Ureter (tissue), 1 donor: ENCODE measurements around the gene MUC2. TPM values are rescaled to one million over a fixed set of nuclear protein-coding genes. Genes with fewer than 3 reads are reported as not detected.

ENCODE experiments used
- DNase-seq: peaks from one replicate; pipeline ENCODE4 v3.0.0-alpha.2; 2020; ENCODE audit warnings: low spot score
- total RNA-seq: library from RNA; stranded (reverse); gene quantifications from one replicate; pipeline ENCODE4 v1.2.4, GENCODE V29; 2023
- donor health status: DM: yes; HTN: yes; CAD: no.

The MUC2 gene
- total RNA-seq, 1 donor from 2014 or later: 0.39 TPM

DNA sequence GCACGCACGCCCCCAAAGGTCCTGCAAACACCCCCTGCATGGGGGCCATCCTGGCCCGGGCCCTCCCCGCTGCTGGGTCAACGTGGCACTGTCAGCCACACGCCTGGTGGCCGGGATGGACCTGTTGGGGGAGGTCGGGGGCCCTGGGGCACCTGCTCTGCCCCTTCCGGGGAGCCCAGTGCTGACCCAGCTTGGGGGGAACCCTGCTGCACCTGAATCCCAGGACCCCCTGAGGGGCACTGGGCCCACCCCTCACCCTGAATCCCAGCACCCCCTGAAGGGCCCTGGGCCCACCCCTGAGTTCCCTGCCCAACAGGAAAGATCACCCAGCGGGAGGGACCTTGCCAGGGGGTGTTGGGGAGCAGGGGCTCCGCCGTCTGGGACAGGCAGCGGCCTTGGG lies 37.7 kb upstream of the MUC2 start:
- DNase-seq: no peak

DNA sequence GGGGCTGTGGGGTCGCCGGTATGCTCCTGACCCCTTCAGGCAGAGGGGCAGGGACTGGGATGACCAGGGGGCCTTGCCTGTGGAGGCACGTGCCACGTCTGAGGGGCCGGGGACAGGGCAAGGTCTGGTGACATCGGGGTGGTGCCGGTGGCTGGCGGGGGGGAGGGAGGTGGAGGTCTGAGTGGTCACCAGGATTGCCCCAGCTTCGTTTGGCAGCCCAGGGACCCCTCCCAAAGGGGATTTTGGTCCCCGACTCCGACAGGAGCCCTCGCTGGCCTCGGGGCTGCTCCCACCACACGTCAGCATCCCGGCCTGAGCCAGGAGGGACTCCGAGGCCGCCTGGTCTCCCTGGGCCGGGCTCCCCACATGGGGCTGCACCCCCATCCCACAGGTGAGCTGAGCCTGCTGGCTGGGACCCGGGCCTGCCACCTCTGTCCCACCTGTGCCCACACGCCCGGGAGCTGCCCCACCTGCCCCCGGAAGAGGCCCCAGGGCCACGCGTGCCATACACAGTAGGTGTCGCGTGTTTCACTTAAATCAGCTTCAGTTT lies 37.1 kb upstream of the MUC2 start:
- no peak for DNase-seq

DNA sequence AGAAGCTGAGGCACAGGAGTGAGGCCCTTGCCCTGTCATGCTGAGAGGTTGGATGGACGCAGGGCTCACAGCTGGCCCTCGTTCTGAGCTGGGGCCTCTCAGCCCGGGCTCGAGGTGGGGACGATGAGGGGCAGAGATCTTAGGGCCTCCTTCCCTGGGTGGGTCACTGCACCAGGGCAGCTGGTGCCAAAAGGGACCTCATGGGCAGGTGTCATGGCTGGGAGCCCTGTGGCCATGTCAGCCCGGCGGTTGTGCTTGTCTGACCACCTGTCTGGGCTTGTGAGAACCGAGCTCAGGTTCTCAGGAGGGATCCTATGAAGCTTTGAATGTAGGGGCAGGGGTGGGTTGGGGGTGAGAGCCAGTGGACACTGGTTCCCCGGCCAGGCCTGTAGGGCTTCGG lies 36.3 kb upstream of the MUC2 start:
- DNase-seq: no peak

DNA sequence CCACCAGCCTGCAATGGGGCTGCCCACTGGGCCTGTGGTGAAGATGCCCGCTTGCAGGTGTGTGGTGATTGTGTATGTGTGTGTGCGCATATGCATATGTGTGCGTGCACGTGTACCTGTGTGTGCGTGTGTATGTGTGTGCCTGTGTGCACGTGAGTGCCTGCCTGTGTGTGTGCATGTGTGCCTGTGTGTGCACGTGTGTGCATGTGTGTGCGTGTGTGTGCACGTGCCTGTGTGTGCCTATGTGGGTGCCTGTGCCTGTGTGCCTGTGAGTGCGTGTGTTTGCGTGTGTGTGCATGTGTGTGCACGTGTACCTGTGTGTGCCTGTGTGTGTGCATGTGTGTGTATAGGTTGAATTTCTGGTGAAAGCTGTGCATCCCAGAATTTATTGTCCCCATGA lies 35.8 kb upstream of the MUC2 start:
- no peak for DNase-seq

DNA sequence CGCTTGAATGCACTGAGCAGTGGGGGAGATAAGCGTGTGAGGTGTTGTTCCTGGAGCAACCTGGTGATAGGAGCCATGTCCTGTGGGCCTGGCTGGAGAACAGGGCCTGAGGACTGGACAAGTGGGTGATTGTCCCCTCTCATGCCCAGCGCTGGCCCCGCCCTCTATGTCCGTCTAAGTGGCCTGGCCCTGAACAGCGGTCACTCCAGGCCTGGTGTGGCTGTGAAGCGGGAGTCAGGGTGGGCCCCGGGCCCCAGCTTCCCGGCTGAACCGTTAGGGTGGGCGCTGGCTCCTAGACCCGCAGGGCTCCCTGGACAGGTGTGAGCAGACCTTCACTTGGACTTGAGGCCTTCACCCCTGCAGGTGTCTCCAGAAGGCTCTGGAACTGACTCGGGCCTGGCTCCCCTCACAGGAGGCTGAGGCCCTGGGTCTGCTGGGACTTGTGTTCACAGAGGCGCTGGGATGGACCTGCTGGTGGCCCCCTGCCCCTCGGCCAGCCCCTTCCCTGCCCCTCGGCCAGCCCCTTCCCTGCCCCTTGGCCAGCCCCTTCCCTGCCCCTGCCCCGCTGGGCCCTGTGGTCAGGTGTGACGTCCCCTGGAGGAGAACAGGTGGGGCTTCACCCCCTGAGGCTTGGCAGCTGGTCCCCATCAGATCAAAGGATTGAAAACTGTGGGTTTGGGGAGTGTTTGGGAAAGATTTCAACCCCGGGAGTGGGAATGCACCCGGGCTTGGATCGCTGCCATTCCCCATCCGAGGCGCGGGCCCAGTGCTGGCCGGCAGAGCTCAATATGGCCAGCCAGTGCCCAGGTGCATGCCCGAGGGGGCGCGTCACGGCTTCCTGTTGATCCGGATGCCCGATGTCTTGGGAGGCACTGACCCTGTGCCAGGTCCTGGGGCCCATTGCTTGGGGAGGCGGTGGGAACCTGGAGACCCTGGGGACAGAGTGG lies 34.9 kb upstream of the MUC2 start:
- no peak for DNase-seq

DNA sequence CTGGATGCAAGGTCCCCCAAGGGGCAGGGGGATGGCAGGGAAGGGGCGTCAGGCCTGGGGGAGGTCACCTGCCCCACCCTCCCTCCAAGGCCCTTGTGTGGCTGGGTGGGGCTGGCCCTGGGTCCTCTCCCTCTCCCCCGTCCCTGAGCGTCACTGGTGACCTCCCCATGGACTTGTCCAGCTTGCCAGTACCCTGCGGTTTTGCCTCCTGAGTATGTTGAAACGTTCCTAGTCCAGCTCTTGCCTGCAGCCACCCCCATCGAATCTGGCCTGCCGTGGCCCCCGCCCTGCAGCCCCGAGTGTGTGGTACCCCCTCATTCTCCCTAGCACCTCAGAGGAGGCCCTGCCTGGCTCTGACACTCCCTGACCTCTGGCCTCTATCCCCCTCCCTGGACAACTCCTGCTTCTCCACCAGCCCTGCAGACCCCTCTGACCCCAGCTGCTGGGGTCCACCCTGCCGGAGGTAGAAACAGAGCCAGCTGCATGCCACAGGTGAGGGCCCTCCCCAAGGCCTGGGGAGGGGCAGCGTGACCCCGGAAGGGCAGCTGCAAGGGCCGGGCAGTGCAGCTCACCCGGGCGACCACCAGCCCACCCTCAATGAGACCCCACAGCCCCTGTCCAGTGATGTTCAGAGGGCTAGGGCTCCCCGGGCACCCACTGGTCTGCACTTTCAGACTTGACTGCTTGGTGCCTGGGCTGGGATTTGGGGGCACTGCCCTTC lies 34.1 kb upstream of the MUC2 start:
- DNase-seq: no peak

DNA sequence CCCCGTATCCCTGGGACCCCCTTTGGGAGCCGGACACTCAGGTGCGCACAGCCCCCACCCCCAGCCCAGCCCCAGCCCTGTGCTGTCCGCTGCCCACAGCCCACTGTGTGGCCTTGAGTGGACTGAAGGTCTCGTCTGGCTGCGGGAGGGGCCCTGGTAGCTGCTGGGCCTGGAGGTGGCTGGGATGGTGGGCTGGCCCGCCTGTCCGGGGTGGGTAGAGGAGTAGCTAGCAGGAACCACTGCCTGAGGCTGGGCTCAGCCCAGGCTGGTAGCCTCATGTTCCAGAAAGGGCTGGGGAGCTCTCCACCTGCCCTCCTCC lies 33.6 kb upstream of the MUC2 start:
- DNase-seq: no peak

DNA sequence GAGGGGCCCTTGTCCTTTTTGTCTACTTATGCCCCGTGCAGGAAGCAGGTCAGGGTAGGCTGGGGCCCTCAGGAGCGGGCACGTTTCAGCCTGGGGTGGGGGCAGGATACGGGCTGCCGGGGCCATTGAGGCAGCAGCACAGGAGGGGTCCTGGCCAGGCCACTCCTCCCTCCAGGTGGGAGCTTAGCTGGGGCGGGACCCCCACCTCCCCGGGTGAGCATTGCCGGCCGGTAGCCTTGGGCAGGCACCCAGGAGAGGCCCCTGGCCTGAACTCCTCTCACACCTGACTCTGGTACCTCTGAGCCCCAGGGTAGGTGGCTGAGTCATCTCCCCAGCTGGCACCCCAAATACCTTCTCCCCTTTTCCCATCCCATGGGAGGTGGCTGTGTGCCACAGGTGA lies 33.2 kb upstream of the MUC2 start:
- DNase-seq: no peak

DNA sequence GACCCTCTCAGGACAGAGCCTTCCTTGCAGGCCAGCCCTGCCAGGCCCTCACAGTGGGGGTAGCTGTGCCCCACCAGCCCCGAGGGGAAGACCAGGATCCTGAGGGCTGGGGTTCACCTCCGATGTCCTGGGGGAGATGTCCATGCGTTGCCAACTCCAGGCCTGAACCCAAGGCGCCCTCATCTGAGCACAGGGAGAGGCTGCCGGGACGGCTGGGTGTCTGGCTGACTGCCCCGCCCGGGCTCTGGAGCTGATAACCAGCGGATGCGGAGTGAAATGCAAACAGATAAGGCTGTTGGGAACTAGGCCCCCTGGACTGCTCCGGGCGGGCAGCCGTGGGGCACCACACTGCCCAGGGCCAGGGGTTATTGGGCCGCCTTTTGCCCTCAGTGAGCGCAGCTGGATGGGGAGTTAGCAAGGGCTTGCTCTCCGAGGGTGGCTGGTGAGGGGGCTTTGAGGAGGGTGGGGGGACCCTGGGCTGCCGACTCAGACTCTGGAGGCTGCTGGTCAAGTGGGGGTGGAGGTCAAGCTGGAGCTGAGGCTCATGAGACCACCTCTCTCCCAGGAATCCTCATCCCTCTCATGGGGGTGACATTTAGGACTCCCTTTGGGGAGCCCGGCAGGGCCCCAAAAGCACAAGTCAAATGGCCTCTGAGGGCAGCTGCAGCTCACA lies 32.6 kb upstream of the MUC2 start:
- no peak for DNase-seq

DNA sequence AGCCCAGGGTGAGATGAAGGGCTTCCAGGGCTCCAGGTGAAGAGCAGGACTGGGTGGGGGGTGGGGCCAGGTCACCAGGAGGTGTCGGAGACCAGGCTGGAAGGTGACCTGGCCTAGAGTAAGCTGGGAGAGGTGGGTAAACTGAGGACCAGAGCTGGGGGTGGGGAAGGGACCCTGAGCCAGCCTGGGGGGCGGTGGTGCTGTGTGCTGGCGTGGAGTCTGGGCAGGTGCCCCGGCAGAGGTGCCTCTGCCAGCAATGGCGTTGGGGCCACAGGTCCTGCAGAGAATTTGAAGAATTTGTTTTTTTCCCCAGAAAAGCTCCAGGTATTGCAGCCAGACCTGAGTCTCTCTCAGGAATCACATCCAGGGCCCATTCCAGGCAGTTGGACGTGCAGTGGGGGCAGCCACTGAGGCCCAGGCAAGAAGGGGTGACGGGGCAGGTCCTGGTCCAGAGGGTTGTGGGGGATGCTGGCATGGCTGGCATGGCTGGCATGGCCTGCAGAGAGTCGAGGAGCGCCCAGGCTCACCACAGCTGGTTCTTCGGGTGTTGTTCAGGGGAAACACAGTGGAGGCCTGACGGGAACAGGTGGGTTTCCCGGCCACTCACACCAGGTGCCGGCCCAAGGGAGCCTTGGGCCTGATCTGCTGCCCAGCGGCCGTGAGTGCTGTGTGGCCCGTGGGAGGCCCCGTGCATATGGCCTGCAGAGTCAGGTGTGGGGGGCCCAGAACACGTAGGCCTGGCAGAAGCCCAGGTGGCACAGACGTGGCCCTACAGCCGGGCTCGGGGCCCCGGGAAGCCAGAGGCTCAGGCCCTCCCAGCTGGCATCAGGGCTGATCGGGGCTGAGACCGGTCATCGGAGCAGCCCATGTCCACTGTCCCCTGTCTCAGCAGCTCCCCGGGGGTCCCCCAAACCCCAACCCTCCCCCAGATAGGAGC lies 31.8 kb upstream of the MUC2 start:
- no peak for DNase-seq

DNA sequence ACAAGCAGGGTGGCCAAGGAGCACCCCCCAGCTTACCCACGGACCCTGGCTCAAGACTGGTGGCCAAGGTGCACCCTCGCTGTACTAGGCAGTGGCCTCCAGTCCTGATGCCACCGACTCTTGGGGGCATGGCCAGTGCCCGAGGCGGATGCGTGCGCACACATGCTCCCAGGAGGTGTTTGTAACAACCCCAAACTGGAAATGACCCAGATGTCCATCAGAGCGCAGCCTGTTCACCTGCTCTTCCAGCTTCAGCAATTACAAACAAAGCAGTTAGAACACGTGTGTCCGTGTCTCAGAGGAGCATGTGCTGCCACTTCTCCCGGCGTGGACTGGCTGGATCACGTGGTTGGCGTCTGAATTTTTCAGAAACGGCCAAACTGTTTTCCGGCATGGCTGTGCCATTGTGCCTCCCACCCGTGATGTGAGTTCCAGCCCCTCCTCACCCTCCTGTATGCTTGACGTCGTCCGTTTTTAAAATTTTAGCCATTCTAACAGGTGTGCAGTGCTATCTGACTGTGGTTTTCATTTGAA lies 31.0 kb upstream of the MUC2 start:
- no peak for DNase-seq

DNA sequence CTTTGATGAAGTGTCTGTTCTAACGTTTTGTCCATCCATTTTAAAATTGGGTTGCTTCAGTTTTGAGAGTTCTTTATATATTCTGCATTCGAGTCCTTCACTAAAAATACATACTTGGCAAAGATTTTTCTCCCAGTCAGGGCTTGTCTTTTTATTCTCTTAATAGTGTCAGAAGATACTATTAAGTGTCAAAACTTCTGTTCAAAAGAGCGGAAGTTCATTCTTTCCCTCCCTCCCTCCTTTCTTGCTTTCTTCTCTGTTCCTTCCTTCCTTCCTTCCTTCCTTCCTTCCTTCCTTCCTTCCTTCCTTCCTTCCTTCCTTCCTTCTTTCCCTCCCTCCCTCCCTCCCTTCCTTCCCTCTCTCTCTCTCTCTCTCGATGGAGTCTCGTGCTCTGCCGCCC lies 30.5 kb upstream of the MUC2 start:
- no peak for DNase-seq

DNA sequence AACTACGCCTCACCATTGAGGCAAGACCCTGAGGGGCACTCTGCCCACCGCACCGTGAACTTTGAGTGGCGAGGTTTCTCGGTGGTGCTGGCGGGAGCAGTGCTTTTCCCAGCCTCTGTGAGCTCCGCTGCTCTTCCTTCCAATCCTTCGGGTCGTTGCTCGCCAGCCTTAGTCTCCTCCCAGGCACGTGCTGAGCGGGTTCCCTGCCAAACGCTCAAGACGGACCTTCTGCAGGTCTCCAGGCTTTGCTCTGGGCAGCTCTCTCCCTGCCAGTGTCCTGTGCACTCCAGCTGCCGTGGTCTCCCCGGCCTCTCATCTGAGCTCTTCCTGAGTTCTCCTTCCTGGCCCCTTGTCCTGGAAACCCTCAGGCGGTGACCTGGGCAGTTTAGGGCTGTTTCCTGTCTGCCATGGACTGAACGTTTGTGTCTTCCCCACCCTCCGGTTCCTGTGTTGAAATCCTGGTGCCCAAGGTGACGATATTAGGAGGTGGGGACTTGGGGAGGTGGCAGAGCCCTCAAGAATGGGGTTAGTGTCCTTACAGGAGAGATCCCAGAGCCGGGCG lies 27.0 kb upstream of the MUC2 start:
- no peak for DNase-seq

DNA sequence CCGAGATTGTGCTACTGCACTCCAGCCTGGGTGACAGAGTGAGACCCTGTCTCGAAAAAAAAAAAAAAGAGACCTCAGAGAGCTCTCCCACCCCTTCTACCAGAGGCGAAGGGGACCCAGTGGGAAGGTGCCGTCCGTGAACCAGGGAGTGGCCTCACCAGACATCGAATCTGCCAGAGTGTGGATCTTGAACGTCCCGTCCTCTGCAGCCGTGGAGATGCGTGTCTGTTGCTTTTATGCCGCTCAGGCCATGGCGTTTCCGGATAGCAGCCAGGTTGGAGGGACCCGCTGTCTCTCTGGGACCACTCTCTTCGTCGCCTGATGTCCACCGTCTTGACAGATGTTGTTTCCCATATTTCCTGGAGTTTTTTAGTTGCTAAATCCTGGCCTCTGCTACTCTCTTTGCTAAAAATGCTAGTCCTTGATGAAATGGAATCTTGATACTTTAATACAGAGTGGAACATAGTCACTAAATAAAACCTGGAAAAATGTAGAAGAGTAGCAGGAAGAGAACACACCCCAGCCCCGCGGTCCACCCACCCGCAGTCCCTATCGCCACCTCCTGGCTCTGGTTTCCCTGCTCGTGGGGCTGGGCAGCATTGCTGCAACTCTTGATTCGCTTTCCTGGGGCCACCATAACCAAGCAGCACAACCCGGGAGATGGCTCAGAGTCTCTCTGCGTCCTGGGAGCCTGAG lies 26.2 kb upstream of the MUC2 start:
- DNase-seq: no peak

DNA sequence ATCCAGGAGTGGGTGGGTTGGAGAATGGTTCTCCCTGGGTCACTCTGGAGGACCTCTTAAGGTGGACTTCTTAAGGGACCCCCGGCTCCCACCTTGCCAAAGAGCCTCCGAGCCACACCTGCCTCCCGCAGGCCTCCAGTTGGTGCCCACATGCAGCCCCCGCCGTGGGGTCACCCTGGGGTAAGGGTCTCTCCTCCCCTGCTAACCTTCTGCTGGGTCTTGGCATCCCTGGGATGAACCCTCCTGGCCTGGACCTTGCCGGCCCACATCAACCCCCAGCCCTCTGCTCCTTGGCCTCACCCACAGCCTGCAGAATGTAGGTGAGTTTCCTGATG lies 25.6 kb upstream of the MUC2 start:
- DNase-seq: no peak

DNA sequence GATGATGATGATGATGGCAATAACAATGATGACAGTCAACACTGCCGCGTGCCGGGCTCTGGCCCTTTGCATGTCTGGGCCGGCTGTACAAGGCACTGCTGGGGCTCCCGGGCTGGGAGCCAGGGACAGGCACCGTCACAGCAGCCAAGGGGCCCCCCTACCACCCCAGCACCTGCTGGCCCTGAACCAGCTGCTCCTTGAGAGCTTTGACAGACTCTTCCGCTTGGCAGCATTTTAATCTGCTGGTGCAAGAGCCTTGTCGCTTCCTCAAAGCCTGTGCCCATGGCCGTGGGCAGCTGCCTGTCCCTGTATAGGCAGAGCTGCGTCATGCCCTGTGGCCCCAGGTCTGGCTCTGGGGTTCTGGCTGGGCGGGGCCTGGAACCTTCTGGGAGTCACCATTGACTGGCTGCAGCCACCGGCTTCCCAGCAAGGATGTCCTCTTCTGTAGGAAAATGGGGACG lies 25.2 kb upstream of the MUC2 start:
- peak; percentile 67 for DNase-seq

DNA sequence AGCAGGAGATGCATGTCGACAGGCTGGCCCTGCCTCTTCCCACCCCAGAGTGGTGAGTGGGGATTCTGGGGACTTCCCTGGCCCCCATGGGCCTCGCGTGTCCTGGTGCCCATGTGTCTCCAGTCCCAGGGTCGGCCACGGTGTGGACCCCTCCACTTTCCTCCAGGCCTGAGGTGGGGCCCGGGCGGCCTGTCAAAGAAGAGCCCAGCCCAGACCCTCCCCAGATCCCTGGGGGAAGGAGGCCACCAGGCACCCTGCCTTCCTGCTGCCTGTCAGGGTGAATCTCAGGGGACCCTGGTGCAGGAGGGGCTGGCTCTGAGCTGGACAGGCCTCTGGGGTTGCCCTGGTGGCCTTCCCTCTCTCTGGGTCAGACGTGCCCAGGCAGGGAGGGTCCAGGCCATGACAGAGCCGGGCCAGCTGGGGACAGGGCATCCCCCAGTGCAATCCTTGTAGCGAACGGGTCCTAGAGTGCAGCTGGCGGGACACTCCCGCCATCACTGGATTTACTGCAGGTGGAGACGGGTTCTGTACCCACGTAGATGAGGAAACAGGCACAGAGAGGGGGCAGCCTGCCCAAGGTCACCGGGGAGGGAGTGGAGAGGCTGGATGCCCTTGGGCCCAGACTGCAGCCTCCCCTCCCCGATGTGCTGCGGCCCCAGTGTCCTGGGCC lies 24.6 kb upstream of the MUC2 start:
- DNase-seq: no peak

DNA sequence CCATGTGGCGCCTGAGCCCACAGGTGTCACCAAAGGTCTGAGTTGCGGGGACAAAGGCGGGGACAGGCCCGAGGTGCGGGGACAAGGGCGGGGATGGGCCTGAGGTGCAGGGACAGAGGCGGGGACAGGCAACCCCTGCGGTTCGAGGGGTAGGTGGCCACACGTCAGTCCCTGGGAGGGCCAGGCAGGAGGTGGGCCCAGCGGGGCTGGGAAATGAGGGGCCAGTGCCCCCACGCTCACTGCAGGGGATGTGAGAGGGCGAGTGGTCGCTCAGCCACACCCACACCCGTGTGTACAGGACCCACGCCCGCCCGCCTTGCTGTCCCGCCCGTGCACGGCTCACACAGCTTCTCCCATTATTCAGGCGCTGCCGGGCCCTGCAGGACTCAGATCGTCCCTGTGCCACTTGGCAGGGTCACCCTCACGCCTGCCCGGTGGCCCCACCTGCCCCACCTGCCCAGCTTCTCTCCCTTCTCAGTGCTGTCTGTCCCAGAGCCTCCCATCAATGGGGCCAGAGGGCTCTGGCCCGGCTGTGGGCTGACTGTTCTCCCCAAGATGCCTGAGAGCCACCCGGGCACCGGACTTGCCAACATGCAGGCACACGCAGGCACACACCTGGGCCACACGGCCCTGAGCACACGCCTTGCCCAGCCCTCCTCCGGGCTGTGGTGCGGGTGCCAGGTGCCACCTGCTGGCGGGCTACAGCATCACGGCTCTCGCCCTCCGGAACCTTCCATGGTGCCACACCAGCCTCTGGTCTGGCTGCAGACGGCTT lies 23.9 kb upstream of the MUC2 start:
- peak; percentile 84 for DNase-seq
